ENCODE measurements around the gene ROGDI. TPM values are rescaled to one million over a fixed set of nuclear protein-coding genes. Genes with fewer than 3 reads are reported as not detected.

The ROGDI gene
- total RNA-seq, 1 experiment from 2014 or later, result 32.1 TPM

DNA sequence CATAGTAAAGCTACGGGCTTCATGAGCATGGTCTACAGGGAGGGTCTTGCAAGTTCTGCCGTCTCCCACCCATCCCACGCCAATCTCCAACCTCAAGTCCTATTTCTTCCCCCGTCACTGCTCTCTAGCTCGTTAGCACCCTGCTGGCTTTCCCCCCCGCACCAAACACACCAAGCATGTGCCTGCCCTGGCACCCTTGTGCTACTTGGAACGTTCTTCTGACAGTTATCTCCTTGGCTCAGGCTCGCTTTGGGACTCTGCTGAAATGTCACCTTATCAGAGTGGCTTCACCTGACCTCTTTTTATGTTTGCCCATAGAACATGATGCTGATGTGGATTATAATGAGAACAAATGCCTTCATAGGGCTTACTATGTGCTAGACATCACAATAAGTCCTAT is 22.8 kb upstream of the ROGDI start:
- Mint-ChIP-seq H3K36me3 (peaks cover 60% of the 10 kb centered on the region), H3K9me3 (no peaks in the 10 kb centered on the region), H3K27me3 (ENCODE audit: low read depth) (no peaks in the 10 kb centered on the region), H3K4me3 (no peak overlapping the region), H3K27ac (no peak overlapping the region), H3K4me1 (no peaks in the 10 kb centered on the region)
- TF ChIP-seq NFYB (CRISPR knock-in tag; conservative IDR thresholded peaks at IDR 0.05; ENCODE audit: low read depth) (no peak), PRRX2 (CRISPR knock-in tag; IDR thresholded peaks at IDR 0.05) (no peak), ETV6 (CRISPR knock-in tag; IDR thresholded peaks at IDR 0.05) (no peak), IRF1 (CRISPR knock-in tag; IDR thresholded peaks at IDR 0.05) (no peak), CBFB (CRISPR knock-in tag; IDR thresholded peaks at IDR 0.05; ENCODE audit: low read depth) (no peak), EMX1 (CRISPR knock-in tag; IDR thresholded peaks at IDR 0.05) (no peak), ZNF232 (CRISPR knock-in tag; IDR thresholded peaks at IDR 0.05) (no peak), CREM (CRISPR knock-in tag; IDR thresholded peaks at IDR 0.05) (no peak), ZNF671 (CRISPR knock-in tag; IDR thresholded peaks at IDR 0.05) (no peak), STAT6 (CRISPR knock-in tag; conservative IDR thresholded peaks at IDR 0.05; ENCODE audit: low read depth) (no peak), ARID4B (CRISPR knock-in tag; IDR thresholded peaks at IDR 0.05; ENCODE audit: borderline replicate concordance) (no peak)
- TF ChIP-seq, protein P1, sequence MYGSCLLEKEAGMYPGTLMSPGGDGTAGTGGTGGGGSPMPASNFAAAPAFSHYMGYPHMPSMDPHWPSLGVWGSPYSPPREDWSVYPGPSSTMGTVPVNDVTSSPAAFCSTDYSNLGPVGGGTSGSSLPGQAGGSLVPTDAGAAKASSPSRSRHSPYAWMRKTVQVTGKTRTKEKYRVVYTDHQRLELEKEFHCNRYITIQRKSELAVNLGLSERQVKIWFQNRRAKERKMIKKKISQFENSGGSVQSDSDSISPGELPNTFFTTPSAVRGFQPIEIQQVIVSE (CRISPR knock-in tag; IDR thresholded peaks at IDR 0.05; ENCODE audit: borderline replicate concordance), result no peak
- TF ChIP-seq, protein P2, sequence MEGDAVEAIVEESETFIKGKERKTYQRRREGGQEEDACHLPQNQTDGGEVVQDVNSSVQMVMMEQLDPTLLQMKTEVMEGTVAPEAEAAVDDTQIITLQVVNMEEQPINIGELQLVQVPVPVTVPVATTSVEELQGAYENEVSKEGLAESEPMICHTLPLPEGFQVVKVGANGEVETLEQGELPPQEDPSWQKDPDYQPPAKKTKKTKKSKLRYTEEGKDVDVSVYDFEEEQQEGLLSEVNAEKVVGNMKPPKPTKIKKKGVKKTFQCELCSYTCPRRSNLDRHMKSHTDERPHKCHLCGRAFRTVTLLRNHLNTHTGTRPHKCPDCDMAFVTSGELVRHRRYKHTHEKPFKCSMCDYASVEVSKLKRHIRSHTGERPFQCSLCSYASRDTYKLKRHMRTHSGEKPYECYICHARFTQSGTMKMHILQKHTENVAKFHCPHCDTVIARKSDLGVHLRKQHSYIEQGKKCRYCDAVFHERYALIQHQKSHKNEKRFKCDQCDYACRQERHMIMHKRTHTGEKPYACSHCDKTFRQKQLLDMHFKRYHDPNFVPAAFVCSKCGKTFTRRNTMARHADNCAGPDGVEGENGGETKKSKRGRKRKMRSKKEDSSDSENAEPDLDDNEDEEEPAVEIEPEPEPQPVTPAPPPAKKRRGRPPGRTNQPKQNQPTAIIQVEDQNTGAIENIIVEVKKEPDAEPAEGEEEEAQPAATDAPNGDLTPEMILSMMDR (IDR thresholded peaks at IDR 0.05), result no peak
- TF ChIP-seq, protein P3, sequence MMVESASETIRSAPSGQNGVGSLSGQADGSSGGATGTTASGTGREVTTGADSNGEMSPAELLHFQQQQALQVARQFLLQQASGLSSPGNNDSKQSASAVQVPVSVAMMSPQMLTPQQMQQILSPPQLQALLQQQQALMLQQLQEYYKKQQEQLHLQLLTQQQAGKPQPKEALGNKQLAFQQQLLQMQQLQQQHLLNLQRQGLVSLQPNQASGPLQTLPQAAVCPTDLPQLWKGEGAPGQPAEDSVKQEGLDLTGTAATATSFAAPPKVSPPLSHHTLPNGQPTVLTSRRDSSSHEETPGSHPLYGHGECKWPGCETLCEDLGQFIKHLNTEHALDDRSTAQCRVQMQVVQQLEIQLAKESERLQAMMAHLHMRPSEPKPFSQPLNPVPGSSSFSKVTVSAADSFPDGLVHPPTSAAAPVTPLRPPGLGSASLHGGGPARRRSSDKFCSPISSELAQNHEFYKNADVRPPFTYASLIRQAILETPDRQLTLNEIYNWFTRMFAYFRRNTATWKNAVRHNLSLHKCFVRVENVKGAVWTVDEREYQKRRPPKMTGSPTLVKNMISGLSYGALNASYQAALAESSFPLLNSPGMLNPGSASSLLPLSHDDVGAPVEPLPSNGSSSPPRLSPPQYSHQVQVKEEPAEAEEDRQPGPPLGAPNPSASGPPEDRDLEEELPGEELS (CRISPR knock-in tag; IDR thresholded peaks at IDR 0.05), result no peak
- CTCF ChIA-PET, result no interaction called here
- ATAC-seq, result no peak
- no peak for DNase-seq (ENCODE audit: low spot score)
- POLR2A ChIA-PET, result interaction anchor here (2.0 kb wide), 1 partner anchor 10 kb away, joined by 4 read pairs; no protein-coding TSS in a partner anchor
